Suprapubic skin (tissue), 4 donors: Measurements from ENCODE around the gene HOXA7.

Source experiments
- EP300 ChIP-seq: sonication (generic); formaldehyde crosslinking; IDR thresholded peaks from one replicate; pipeline ENCODE4 v1.6.1; 2017; ENCODE audit warnings: antibody characterized with exemption
- POLR2A ChIP-seq, 2 donors: fragments of 450-650 bp; IDR thresholded peaks; one replicate each; pipeline ENCODE4 v1.6.1; 2017; ENCODE audit warnings: antibody characterized with exemption in 2 of 2, mild to moderate bottlenecking in 2 of 2, moderate library complexity in 2 of 2
- POLR2AphosphoS5 ChIP-seq, 3 donors: sonication (generic); formaldehyde crosslinking; IDR thresholded peaks; one replicate each; pipeline ENCODE4 v1.6.1; 2017; ENCODE audit warnings: antibody characterized with exemption in 3 of 3
- TF ChIP-seq, protein P1 (sequence below), 2 donors: fragments of 200-600 bp in 1 of 2; fragments of 450-650 bp in 1 of 2; sonication (generic) in 1 of 2; IDR thresholded peaks; one replicate each; pipeline ENCODE4 v1.5.1; 2016 to 2019; ENCODE audit warnings: antibody characterized with exemption in 2 of 2, mild to moderate bottlenecking in 1 of 2, moderate library complexity in 1 of 2

DNA sequence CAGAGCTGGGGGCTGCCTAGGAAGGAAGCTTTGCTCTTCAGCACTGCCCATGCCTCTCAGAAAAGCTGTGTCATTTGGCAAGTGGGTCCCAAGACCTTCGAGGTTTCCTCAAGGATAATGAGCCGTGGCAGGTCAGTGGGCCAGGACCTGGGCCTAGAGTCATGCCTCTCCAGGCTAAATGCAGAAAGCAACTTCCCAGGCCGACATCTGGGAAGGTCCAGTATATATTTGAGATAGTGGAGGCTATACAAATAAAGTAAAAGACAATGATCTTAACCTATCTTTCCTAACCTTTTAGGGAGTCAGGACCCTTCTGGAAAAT, 20.0 kb upstream of the HOXA7 start:
- no peak for TF ChIP-seq EP300
- TF ChIP-seq POLR2AphosphoS5 (IDR thresholded peaks at IDR 0.05) = no peak
- TF ChIP-seq, protein P1, sequence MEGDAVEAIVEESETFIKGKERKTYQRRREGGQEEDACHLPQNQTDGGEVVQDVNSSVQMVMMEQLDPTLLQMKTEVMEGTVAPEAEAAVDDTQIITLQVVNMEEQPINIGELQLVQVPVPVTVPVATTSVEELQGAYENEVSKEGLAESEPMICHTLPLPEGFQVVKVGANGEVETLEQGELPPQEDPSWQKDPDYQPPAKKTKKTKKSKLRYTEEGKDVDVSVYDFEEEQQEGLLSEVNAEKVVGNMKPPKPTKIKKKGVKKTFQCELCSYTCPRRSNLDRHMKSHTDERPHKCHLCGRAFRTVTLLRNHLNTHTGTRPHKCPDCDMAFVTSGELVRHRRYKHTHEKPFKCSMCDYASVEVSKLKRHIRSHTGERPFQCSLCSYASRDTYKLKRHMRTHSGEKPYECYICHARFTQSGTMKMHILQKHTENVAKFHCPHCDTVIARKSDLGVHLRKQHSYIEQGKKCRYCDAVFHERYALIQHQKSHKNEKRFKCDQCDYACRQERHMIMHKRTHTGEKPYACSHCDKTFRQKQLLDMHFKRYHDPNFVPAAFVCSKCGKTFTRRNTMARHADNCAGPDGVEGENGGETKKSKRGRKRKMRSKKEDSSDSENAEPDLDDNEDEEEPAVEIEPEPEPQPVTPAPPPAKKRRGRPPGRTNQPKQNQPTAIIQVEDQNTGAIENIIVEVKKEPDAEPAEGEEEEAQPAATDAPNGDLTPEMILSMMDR (IDR thresholded peaks at IDR 0.05) = no peak
- TF ChIP-seq POLR2A (IDR thresholded peaks at IDR 0.05) = no peak
